GM12874 (cell line): ENCODE measurements around the gene SVOPL.

ENCODE experiments used
- TF ChIP-seq, protein P1 (sequence below): IDR thresholded peaks from 2 replicates; pipeline ENCODE4 v1.5.1; 2011; ENCODE audit warnings: low read depth, mild to moderate bottlenecking, control low read depth, low read length, moderate library complexity; ENCODE audit not compliant: insufficient read depth

The SVOPL gene

GRCh38 chr7:138618506-138618905, 82.7 kb downstream of the SVOPL start:
- TF ChIP-seq, protein P1, sequence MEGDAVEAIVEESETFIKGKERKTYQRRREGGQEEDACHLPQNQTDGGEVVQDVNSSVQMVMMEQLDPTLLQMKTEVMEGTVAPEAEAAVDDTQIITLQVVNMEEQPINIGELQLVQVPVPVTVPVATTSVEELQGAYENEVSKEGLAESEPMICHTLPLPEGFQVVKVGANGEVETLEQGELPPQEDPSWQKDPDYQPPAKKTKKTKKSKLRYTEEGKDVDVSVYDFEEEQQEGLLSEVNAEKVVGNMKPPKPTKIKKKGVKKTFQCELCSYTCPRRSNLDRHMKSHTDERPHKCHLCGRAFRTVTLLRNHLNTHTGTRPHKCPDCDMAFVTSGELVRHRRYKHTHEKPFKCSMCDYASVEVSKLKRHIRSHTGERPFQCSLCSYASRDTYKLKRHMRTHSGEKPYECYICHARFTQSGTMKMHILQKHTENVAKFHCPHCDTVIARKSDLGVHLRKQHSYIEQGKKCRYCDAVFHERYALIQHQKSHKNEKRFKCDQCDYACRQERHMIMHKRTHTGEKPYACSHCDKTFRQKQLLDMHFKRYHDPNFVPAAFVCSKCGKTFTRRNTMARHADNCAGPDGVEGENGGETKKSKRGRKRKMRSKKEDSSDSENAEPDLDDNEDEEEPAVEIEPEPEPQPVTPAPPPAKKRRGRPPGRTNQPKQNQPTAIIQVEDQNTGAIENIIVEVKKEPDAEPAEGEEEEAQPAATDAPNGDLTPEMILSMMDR: no peak

GRCh38 chr7:138616085-138616484, 85.1 kb downstream of the SVOPL start:
- TF ChIP-seq, protein P1: no peak

DNA sequence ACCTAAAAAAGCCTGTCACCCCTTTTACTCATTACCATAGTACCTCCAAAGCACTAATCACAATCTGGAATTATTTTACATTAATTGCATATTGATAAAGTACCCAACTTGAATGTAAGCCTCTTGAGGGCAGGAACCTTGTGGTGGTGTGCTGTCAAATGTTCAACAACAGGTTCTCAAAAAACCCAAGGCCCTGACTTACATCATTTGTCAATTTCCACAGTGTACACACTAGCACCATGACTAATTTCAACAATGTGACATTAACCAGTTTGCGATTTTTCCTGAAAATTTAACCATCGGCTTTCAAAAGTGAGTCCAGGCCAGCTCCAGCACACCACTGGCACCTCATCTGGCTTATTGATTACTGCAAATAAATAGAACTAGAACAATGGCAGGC, 87.5 kb downstream of the SVOPL start:
- TF ChIP-seq, protein P1: no peak

- TF ChIP-seq, protein P1: no peak
Observed at GRCh38 chr7:138610671-138611170, 90.4 kb downstream of the SVOPL start.

GRCh38 chr7:138608275-138608674, 92.9 kb downstream of the SVOPL start:
- TF ChIP-seq, protein P1: no peak

DNA sequence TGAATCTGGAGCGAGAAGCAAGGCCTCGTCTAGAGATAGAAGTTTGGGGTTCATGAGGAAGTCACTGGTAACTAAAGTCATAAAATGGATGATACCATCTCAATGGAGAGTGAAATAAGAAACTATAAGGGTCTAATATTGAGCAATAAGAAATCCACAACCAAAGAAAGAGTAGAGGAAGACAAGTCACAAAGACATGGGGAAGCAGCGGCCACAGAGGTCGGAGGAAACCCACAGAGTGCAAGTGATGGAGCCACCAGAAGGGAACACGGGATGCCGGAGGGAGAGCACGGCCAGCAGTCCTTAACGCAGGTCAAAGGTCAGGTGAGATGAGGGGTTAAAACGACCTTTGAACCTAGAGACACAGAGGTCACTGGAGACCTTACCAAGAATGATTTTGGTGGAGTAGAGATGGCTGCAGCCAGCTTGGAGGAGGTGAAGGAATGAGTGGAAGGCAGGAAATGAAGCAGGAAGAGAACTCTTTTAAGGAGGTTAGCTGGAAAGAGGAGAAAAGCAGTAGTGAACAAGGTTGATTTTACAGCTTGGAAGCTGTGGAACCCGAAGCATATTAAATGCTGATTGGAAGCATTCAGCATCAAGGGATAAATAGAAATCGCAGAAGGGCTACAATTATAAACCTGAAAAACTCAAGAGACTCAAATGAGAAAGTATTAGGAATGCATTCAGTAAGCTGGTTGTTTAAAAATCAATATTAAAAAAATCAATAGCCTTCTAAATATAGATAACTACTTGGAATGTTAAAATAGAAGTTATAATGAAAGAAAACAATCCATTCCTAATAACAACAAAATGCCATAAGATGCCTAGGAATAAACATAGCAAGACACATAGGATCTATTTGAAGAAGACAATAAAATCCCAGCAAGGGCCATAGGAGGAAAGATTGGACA, 93.7 kb downstream of the SVOPL start:
- TF ChIP-seq, protein P1: no peak

DNA sequence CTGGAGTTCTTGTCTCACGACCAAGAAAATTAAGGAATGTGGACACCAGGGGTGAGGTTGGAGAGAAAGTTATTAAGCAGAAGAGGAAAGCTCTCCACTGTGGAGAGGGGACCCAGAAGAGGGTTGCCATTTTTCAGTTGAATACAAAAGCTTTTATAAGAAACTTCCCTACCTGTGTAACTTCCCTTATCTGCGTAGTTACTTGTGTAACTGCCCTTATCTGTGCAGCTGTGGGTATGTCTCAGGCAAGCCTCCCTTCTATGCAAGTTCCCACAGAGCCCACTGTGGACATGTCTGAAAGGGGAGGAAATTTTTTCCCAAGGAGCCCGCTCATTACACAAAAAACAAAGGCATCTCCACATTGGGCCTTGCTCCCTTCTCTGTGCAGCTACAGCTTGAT, 94.9 kb downstream of the SVOPL start:
- TF ChIP-seq, protein P1: no peak
